ENCODE data around the gene PPM1L.

PPM1L gene

GRCh38 chr3:161073181-161073580, 317.1 kb downstream of the PPM1L start:
- no peak overlapping the region for H3K27ac ChIP-seq (ENCODE audit: low read depth, low read length)
- no peak overlapping the region for H3K23ac ChIP-seq (ENCODE audit: low read length)
- H4K8ac ChIP-seq (ENCODE audit: low read depth, low read length): no peak overlapping the region
- H3K36me3 ChIP-seq (ENCODE audit: control insufficient read depth, insufficient read depth, low read length): no peaks in the 10 kb centered on the region
- no peaks in the 10 kb centered on the region for H3K27me3 ChIP-seq (ENCODE audit: insufficient read depth, low read length, poor library complexity)
- no peak overlapping the region for H2BK5ac ChIP-seq (ENCODE audit: low read length)
- no peak overlapping the region for H2BK15ac ChIP-seq (replicated peaks; ENCODE audit: low read depth)
- DNase-seq: no peak
- H3K56ac ChIP-seq (ENCODE audit: low read length): no peak overlapping the region
- no peaks in the 10 kb centered on the region for H3K4me1 ChIP-seq (ENCODE audit: control insufficient read depth, low read depth, low read length)
- H3K9ac ChIP-seq (ENCODE audit: low read length): no peak overlapping the region
- no peaks in the 10 kb centered on the region for H3K79me1 ChIP-seq (ENCODE audit: low read length)
- H3K4ac ChIP-seq (ENCODE audit: low read depth, low read length): no peak overlapping the region
- H3K4me3 ChIP-seq (ENCODE audit: low read length): no peak overlapping the region
- no peak overlapping the region for H3K18ac ChIP-seq (ENCODE audit: low read length)
- no peak overlapping the region for H3K4me2 ChIP-seq (ENCODE audit: low read length)
- H2AK5ac ChIP-seq (ENCODE audit: low read length): no peak overlapping the region
- H3K79me2 ChIP-seq (ENCODE audit: control insufficient read depth, insufficient read depth, low read length): no peaks in the 10 kb centered on the region
- no CpG with 5 or more reads among the region's 1 CpG for whole genome bisulfite sequencing (ENCODE audit: extremely low coverage, insufficient coverage, low lambda C conversion rate)
- no peak overlapping the region for H2BK120ac ChIP-seq (ENCODE audit: low read depth, low read length)
- H4K5ac ChIP-seq (ENCODE audit: low read length): no peak overlapping the region

GRCh38 chr3:161081633-161082032, 325.6 kb downstream of the PPM1L start:
- Histone ChIP-seq H3K56ac (ENCODE audit: low read length) (no peak overlapping the region), H3K27me3 (ENCODE audit: insufficient read depth, low read length, poor library complexity) (no peaks in the 10 kb centered on the region), H2BK5ac (ENCODE audit: low read length) (no peak overlapping the region), H3K4me2 (ENCODE audit: low read length) (no peak overlapping the region), H3K36me3 (ENCODE audit: control insufficient read depth, insufficient read depth, low read length) (no peaks in the 10 kb centered on the region), H3K9ac (ENCODE audit: low read length) (no peak overlapping the region), H3K18ac (ENCODE audit: low read length) (no peak overlapping the region), H3K79me1 (ENCODE audit: low read length) (no peaks in the 10 kb centered on the region), H2AK5ac (ENCODE audit: low read length) (no peak overlapping the region), H2BK15ac (replicated peaks; ENCODE audit: low read depth) (no peak overlapping the region), H3K4ac (ENCODE audit: low read depth, low read length) (no peak overlapping the region), H4K8ac (ENCODE audit: low read depth, low read length) (no peak overlapping the region), H2BK120ac (ENCODE audit: low read depth, low read length) (no peak overlapping the region), H3K23ac (ENCODE audit: low read length) (no peak overlapping the region), H3K4me1 (ENCODE audit: control insufficient read depth, low read depth, low read length) (no peaks in the 10 kb centered on the region), H3K4me3 (ENCODE audit: low read length) (no peak overlapping the region), H3K79me2 (ENCODE audit: control insufficient read depth, insufficient read depth, low read length) (no peaks in the 10 kb centered on the region), H4K5ac (ENCODE audit: low read length) (no peak overlapping the region), H3K27ac (ENCODE audit: low read depth, low read length) (no peak overlapping the region)
- no peak for DNase-seq
- no CpG with 5 or more reads among the region's 4 CpGs for WGBS (ENCODE audit: extremely low coverage, insufficient coverage, low lambda C conversion rate)

DNA sequence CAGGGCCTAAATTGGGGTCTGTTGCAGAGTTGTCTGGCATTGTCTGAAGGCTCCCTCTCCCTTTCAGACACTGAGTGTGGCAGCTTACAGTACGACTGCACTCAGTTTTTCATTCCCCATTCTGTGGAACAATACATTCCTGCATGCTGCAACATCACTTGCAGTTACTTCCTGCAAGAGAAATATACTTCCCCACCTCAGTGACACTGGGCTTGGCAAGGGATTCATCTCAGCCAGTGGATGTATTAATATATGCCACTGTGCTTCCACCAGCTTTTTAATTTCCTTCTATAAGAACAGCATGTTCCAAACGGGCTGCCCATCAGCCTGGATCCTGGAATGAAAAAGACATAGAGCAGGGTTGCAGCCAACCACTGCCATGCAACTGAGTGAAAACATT, 326.0 kb downstream of the PPM1L start:
- no CpG with 5 or more reads among the region's 2 CpGs for WGBS (ENCODE audit: extremely low coverage, insufficient coverage, low lambda C conversion rate)
- no peaks in the 10 kb centered on the region for H3K79me1 ChIP-seq (ENCODE audit: low read length)

DNA sequence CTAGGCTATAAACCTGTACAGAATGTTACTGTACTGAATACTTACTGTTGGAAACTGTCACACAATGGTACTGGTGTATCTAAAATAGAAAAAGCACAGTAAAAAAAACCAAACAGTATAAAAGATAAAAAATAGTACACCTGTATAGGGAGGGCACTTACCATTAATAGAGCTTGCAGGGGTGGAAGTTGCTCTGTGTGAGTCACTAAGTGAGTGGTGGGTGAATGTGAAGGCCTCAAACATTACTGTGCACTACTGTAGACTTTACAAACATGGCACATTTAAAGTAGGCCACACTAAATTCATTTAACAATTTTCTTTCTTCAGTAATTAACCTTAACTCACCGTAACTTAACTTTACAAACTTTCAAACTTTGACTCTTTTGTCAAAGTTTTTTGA, 327.1 kb downstream of the PPM1L start:
- 100% methylated on average over 1 of the region's 1 CpG for WGBS (ENCODE audit: extremely low coverage, insufficient coverage, low lambda C conversion rate)

More for the DNA sequence above, 326.0 kb downstream of the PPM1L start:
- H3K4ac ChIP-seq (ENCODE audit: low read depth, low read length): no peak overlapping the region
- no peak overlapping the region for H2BK15ac ChIP-seq (replicated peaks; ENCODE audit: low read depth)
- H2BK120ac ChIP-seq (ENCODE audit: low read depth, low read length): no peak overlapping the region
- no peaks in the 10 kb centered on the region for H3K27me3 ChIP-seq (ENCODE audit: insufficient read depth, low read length, poor library complexity)
- H3K23ac ChIP-seq (ENCODE audit: low read length): no peak overlapping the region
- H3K79me2 ChIP-seq (ENCODE audit: control insufficient read depth, insufficient read depth, low read length): no peaks in the 10 kb centered on the region
- H2AK5ac ChIP-seq (ENCODE audit: low read length): no peak overlapping the region
- H3K36me3 ChIP-seq (ENCODE audit: control insufficient read depth, insufficient read depth, low read length): no peaks in the 10 kb centered on the region
- no peak overlapping the region for H3K27ac ChIP-seq (ENCODE audit: low read depth, low read length)
- H3K18ac ChIP-seq (ENCODE audit: low read length): no peak overlapping the region
- no peak overlapping the region for H3K56ac ChIP-seq (ENCODE audit: low read length)
- H4K5ac ChIP-seq (ENCODE audit: low read length): no peak overlapping the region
- H4K8ac ChIP-seq (ENCODE audit: low read depth, low read length): no peak overlapping the region
- H3K4me2 ChIP-seq (ENCODE audit: low read length): no peak overlapping the region
- no peak overlapping the region for H3K4me3 ChIP-seq (ENCODE audit: low read length)
- H3K4me1 ChIP-seq (ENCODE audit: control insufficient read depth, low read depth, low read length): no peaks in the 10 kb centered on the region
- no peak overlapping the region for H2BK5ac ChIP-seq (ENCODE audit: low read length)
- H3K9ac ChIP-seq (ENCODE audit: low read length): no peak overlapping the region
- DNase-seq: no peak

DNA sequence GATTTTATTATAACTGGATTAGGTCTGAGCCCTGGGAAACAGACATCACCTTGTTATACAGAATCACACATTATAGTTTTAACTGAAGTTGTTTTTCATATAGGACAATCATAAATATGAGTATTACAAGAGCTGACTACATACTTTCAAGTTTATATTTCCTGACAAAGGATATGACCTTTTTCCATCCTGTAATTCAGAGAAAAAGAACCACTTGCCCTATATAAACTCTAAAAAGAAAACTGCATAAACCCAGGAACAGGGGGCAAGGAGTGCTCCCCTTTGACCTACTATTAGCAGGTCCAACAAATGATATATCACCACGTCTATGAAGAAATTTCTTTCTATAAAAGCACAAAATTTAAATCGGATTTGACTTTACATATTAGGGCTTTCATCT, 328.2 kb downstream of the PPM1L start:
- WGBS (ENCODE audit: extremely low coverage, insufficient coverage, low lambda C conversion rate): no CpG with 5 or more reads among the region's 2 CpGs
- H2BK120ac ChIP-seq (ENCODE audit: low read depth, low read length): no peak overlapping the region
- H3K27ac ChIP-seq (ENCODE audit: low read depth, low read length): no peak overlapping the region
- no peak overlapping the region for H3K9ac ChIP-seq (ENCODE audit: low read length)
- no peaks in the 10 kb centered on the region for H3K36me3 ChIP-seq (ENCODE audit: control insufficient read depth, insufficient read depth, low read length)
- H3K4me1 ChIP-seq (ENCODE audit: control insufficient read depth, low read depth, low read length): no peaks in the 10 kb centered on the region
- H2BK15ac ChIP-seq (replicated peaks; ENCODE audit: low read depth): no peak overlapping the region
- H2AK5ac ChIP-seq (ENCODE audit: low read length): no peak overlapping the region
- H3K23ac ChIP-seq (ENCODE audit: low read length): no peak overlapping the region
- no peaks in the 10 kb centered on the region for H3K79me1 ChIP-seq (ENCODE audit: low read length)
- H4K8ac ChIP-seq (ENCODE audit: low read depth, low read length): no peak overlapping the region
- H3K4me3 ChIP-seq (ENCODE audit: low read length): no peak overlapping the region
- H3K18ac ChIP-seq (ENCODE audit: low read length): no peak overlapping the region
- no peak overlapping the region for H3K56ac ChIP-seq (ENCODE audit: low read length)
- no peak overlapping the region for H4K5ac ChIP-seq (ENCODE audit: low read length)
- H2BK5ac ChIP-seq (ENCODE audit: low read length): no peak overlapping the region
- no peaks in the 10 kb centered on the region for H3K27me3 ChIP-seq (ENCODE audit: insufficient read depth, low read length, poor library complexity)
- no peaks in the 10 kb centered on the region for H3K79me2 ChIP-seq (ENCODE audit: control insufficient read depth, insufficient read depth, low read length)
- no peak overlapping the region for H3K4me2 ChIP-seq (ENCODE audit: low read length)
- no peak overlapping the region for H3K4ac ChIP-seq (ENCODE audit: low read depth, low read length)
- no peak for DNase-seq

More for the DNA sequence above, 327.1 kb downstream of the PPM1L start:
- Histone ChIP-seq H2BK5ac (ENCODE audit: low read length) (no peak overlapping the region), H3K56ac (ENCODE audit: low read length) (no peak overlapping the region), H2BK15ac (replicated peaks; ENCODE audit: low read depth) (no peak overlapping the region), H4K5ac (ENCODE audit: low read length) (no peak overlapping the region), H3K79me2 (ENCODE audit: control insufficient read depth, insufficient read depth, low read length) (no peaks in the 10 kb centered on the region), H3K4ac (ENCODE audit: low read depth, low read length) (no peak overlapping the region), H3K27ac (ENCODE audit: low read depth, low read length) (no peak overlapping the region), H3K23ac (ENCODE audit: low read length) (no peak overlapping the region), H3K79me1 (ENCODE audit: low read length) (no peaks in the 10 kb centered on the region), H3K4me3 (ENCODE audit: low read length) (no peak overlapping the region), H3K36me3 (ENCODE audit: control insufficient read depth, insufficient read depth, low read length) (no peaks in the 10 kb centered on the region), H4K8ac (ENCODE audit: low read depth, low read length) (no peak overlapping the region), H3K27me3 (ENCODE audit: insufficient read depth, low read length, poor library complexity) (no peaks in the 10 kb centered on the region), H3K4me1 (ENCODE audit: control insufficient read depth, low read depth, low read length) (no peaks in the 10 kb centered on the region), H3K4me2 (ENCODE audit: low read length) (no peak overlapping the region), H3K9ac (ENCODE audit: low read length) (no peak overlapping the region), H3K18ac (ENCODE audit: low read length) (no peak overlapping the region), H2AK5ac (ENCODE audit: low read length) (no peak overlapping the region), H2BK120ac (ENCODE audit: low read depth, low read length) (no peak overlapping the region)
- DNase-seq: no peak

- no peak overlapping the region for H2BK15ac ChIP-seq (replicated peaks; ENCODE audit: low read depth)
- H4K5ac ChIP-seq (ENCODE audit: low read length): no peak overlapping the region
- H3K56ac ChIP-seq (ENCODE audit: low read length): no peak overlapping the region
- no peak overlapping the region for H3K27ac ChIP-seq (ENCODE audit: low read depth, low read length)
- no peak overlapping the region for H3K18ac ChIP-seq (ENCODE audit: low read length)
- H3K4me3 ChIP-seq (ENCODE audit: low read length): no peak overlapping the region
- H3K79me1 ChIP-seq (ENCODE audit: low read length): no peaks in the 10 kb centered on the region
- H3K79me2 ChIP-seq (ENCODE audit: control insufficient read depth, insufficient read depth, low read length): no peaks in the 10 kb centered on the region
- H3K36me3 ChIP-seq (ENCODE audit: control insufficient read depth, insufficient read depth, low read length): no peaks in the 10 kb centered on the region
- H3K4me2 ChIP-seq (ENCODE audit: low read length): no peak overlapping the region
- H3K4me1 ChIP-seq (ENCODE audit: control insufficient read depth, low read depth, low read length): no peaks in the 10 kb centered on the region
- H3K27me3 ChIP-seq (ENCODE audit: insufficient read depth, low read length, poor library complexity): no peaks in the 10 kb centered on the region
- DNase-seq: peak; percentile 24
- no peak overlapping the region for H2BK5ac ChIP-seq (ENCODE audit: low read length)
- no peak overlapping the region for H3K23ac ChIP-seq (ENCODE audit: low read length)
- H3K9ac ChIP-seq (ENCODE audit: low read length): no peak overlapping the region
- H2AK5ac ChIP-seq (ENCODE audit: low read length): no peak overlapping the region
- H2BK120ac ChIP-seq (ENCODE audit: low read depth, low read length): no peak overlapping the region
- H3K4ac ChIP-seq (ENCODE audit: low read depth, low read length): no peak overlapping the region
- no peak overlapping the region for H4K8ac ChIP-seq (ENCODE audit: low read depth, low read length)
Observed at GRCh38 chr3:161093895-161094294, 337.9 kb downstream of the PPM1L start.

Data from mesendoderm (in vitro differentiated cells).